ENCODE results near the gene ISM2.

Gene ISM2

GRCh38 chr14:77469539-77469938 is 29.1 kb downstream of the ISM2 start:
- Histone ChIP-seq H3K36me3 (replicated peaks) (peaks cover 42% of the 10 kb centered on the region), H3K27ac (no peak overlapping the region), H3K27me3 (replicated peaks) (peaks cover 2% of the 10 kb centered on the region), H3K4me3 (ENCODE audit: low read depth, low read length) (no peak overlapping the region)
- no peak for TF ChIP-seq CTCF (IDR thresholded peaks at IDR 0.05; ENCODE audit: low read depth, low read length, missing control alignments)
- in situ Hi-C loops (cut with HindIII; ENCODE audit: low pct_ligation_motif_present, low sequenced_read_pairs), result no loop called here
- DNase-seq, result no peak

DNA sequence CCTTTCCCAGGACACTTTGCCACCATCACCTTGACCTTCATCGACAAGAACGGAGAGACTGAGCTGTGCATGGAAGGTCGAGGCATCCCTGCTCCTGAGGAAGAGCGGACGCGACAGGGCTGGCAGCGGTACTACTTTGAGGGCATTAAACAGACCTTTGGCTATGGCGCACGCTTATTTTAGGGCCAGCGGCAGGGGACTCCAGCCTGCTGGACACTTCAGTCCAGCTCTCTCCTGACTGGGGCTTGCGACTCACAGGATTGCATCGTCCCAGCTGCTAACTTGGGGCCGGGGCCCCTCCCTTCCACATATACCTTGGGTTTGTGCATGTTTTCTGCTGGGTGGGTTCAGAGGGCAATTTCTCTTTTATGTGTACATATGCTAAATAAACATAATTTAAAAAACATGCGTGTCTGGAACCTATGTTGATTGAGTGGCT is 29.5 kb downstream of the ISM2 start:
- Histone ChIP-seq H3K27me3 (replicated peaks) (peaks cover under 1% of the 10 kb centered on the region), H3K36me3 (replicated peaks) (peaks cover 46% of the 10 kb centered on the region), H3K4me3 (ENCODE audit: low read depth, low read length) (no peak overlapping the region), H3K27ac (no peak overlapping the region)
- TF ChIP-seq CTCF (IDR thresholded peaks at IDR 0.05; ENCODE audit: low read depth, low read length, missing control alignments), result no peak
- in situ Hi-C loops (cut with HindIII; ENCODE audit: low pct_ligation_motif_present, low sequenced_read_pairs), result no loop called here
- DNase-seq, result no peak

GRCh38 chr14:77467801-77468200 is 30.8 kb downstream of the ISM2 start:
- no peaks in the 10 kb centered on the region for H3K27me3 ChIP-seq (replicated peaks)
- no peak for TF ChIP-seq CTCF (IDR thresholded peaks at IDR 0.05; ENCODE audit: low read depth, low read length, missing control alignments)
- DNase-seq, result no peak
- peaks cover 58% of the 10 kb centered on the region for H3K36me3 ChIP-seq (replicated peaks)
- in situ Hi-C loops (cut with HindIII; ENCODE audit: low pct_ligation_motif_present, low sequenced_read_pairs), result no loop called here
- H3K4me3 ChIP-seq (ENCODE audit: low read depth, low read length), result no peak overlapping the region
- no peak overlapping the region for H3K27ac ChIP-seq

DNA sequence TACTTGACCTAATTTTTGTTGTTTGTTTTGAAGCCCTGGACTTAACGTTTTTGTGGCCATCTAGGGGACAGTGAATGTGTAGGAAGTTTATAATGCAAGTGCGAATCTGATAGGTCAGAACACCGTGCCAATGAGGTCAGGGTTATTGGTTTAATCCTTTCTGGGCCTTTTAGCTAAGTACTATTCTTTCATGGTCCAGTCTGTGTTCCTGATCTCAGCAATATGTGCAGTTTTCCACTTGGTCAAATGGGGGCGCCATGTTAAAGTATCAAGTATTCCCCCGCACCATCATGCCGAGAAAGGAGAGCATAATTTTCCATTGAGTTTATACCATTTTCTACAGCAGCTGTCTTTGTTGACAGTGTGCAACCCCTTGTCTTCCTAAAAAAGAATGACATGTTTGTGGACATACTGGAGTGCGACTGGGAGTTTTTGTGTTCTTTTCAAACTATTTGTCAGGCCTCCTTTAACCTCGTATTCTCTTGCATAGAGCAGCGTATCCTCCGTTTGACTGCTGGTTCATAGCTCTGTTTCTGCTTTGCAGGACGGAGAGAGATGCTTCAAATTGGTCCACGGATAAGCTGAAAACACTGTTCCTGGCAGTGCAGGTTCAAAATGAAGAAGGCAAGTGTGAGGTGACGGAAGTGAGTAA is 39.4 kb downstream of the ISM2 start:
- TF ChIP-seq CTCF (IDR thresholded peaks at IDR 0.05; ENCODE audit: low read depth, low read length, missing control alignments), result peak; percentile 80
- H3K27me3 ChIP-seq (replicated peaks), result no peaks in the 10 kb centered on the region
- DNase-seq, result peak; percentile 85
- peaks cover 42% of the 10 kb centered on the region for H3K36me3 ChIP-seq (replicated peaks)
- H3K4me3 ChIP-seq (ENCODE audit: low read depth, low read length), result peak overlapping the region; percentile 81
- in situ Hi-C loops (cut with HindIII; ENCODE audit: low pct_ligation_motif_present, low sequenced_read_pairs), result no loop called here
- H3K27ac ChIP-seq, result peak overlapping the region; percentile 81

GRCh38 chr14:77458249-77458950 is 40.2 kb downstream of the ISM2 start:
- H3K36me3 ChIP-seq (replicated peaks), result peaks cover 34% of the 10 kb centered on the region
- H3K27ac ChIP-seq, result peak overlapping the region; percentile 81
- peak; percentile 24 for DNase-seq
- in situ Hi-C loops (cut with HindIII; ENCODE audit: low pct_ligation_motif_present, low sequenced_read_pairs), result no loop called here
- no peak for TF ChIP-seq CTCF (IDR thresholded peaks at IDR 0.05; ENCODE audit: low read depth, low read length, missing control alignments)
- H3K4me3 ChIP-seq (ENCODE audit: low read depth, low read length), result peak overlapping the region; percentile 81
- no peaks in the 10 kb centered on the region for H3K27me3 ChIP-seq (replicated peaks)
